ENCODE data around the gene AHI1.

Gene AHI1

DNA sequence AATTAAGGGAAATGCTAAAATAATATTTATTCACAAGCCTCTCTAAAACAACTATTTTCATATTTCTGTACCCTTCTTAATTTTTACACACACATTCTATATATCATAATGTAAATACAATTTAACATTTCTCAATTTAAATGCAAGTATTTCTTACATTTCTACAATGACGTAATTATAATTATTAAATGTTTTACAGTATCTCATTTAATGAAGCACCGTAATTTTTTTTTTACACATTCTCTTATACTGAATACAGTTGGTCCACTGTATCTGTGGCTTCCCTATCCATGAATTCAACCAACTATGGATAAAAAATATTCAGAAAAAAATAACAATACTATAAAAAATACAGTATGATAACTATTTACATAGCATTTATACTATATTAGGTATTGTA, 85.7 kb downstream of the AHI1 start:
- in situ Hi-C loops (cut with MboI; ENCODE audit: low sequenced_read_pairs, unreplicated experiment): no loop called here
- TF ChIP-seq, protein P1, sequence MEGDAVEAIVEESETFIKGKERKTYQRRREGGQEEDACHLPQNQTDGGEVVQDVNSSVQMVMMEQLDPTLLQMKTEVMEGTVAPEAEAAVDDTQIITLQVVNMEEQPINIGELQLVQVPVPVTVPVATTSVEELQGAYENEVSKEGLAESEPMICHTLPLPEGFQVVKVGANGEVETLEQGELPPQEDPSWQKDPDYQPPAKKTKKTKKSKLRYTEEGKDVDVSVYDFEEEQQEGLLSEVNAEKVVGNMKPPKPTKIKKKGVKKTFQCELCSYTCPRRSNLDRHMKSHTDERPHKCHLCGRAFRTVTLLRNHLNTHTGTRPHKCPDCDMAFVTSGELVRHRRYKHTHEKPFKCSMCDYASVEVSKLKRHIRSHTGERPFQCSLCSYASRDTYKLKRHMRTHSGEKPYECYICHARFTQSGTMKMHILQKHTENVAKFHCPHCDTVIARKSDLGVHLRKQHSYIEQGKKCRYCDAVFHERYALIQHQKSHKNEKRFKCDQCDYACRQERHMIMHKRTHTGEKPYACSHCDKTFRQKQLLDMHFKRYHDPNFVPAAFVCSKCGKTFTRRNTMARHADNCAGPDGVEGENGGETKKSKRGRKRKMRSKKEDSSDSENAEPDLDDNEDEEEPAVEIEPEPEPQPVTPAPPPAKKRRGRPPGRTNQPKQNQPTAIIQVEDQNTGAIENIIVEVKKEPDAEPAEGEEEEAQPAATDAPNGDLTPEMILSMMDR (IDR thresholded peaks at IDR 0.05; ENCODE audit: borderline replicate concordance, control extremely low read depth, extremely low read depth, insufficient read depth, missing control alignments): no peak
- no peak for DNase-seq (ENCODE audit: low spot score)

DNA sequence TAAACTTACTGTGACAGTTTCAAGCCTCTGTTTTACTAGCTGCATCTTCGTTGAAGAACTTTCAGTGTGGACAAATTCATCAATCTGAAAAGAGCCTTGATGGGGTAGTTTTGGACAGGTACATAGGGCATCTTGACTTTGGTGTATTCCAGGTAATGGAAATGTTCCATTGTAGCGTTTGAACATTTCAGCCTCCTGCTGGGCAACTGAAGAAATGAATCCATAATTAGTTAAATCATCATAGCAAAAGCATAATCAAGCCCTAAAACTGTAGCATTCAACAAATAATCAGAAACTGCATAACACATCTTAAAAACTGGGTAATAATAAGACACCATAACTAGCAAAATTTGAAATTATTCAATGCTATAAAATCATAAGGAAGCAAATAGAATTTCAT, 86.2 kb downstream of the AHI1 start:
- DNase-seq (ENCODE audit: low spot score): no peak
- TF ChIP-seq, protein P1 (IDR thresholded peaks at IDR 0.05; ENCODE audit: borderline replicate concordance, control extremely low read depth, extremely low read depth, insufficient read depth, missing control alignments): no peak
- in situ Hi-C loops (cut with MboI; ENCODE audit: low sequenced_read_pairs, unreplicated experiment): no loop called here

DNA sequence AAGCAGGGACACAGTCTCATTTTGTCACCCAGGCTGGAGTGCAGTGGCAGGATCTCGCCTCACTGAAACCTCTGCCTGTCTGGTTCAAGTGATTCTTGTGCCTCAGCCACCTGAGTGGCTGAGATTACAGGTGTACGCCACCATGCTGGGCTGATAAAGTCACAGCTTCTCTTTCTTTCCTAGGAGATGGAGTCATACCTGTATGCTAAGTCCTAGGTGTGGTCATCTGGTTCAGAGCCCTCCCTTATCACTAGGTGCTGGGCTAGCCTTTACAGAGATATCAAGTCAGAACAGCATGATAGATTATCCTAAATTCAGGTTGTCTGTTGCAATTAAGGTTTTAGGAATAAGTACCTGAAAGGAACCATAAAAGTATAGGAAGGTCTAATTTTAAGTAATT, 86.7 kb downstream of the AHI1 start:
- TF ChIP-seq, protein P1 (IDR thresholded peaks at IDR 0.05; ENCODE audit: borderline replicate concordance, control extremely low read depth, extremely low read depth, insufficient read depth, missing control alignments): no peak
- DNase-seq (ENCODE audit: low spot score): no peak
- in situ Hi-C loops (cut with MboI; ENCODE audit: low sequenced_read_pairs, unreplicated experiment): no loop called here

DNA sequence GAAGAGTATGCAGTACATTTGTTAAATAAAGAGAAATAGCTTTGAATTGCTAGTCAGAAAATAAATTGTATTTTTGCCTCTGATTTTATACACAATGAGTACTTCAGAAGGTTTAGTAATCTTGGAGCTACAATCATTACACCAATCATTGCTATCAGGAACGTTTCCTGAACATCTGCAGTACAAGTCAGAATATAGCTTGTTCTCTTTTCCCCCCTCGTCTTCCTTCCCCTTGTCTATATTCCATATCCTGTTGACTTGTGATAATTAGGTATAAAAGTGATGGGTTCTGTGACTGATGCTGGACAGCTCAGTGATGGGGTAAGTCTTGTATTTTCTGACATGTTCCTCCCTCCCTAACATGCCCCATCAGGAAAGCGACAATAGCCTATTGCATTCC, 94.0 kb downstream of the AHI1 start:
- in situ Hi-C loops (cut with MboI; ENCODE audit: low sequenced_read_pairs, unreplicated experiment): no loop called here
- TF ChIP-seq, protein P1 (IDR thresholded peaks at IDR 0.05; ENCODE audit: borderline replicate concordance, control extremely low read depth, extremely low read depth, insufficient read depth, missing control alignments): no peak
- DNase-seq (ENCODE audit: low spot score): no peak

DNA sequence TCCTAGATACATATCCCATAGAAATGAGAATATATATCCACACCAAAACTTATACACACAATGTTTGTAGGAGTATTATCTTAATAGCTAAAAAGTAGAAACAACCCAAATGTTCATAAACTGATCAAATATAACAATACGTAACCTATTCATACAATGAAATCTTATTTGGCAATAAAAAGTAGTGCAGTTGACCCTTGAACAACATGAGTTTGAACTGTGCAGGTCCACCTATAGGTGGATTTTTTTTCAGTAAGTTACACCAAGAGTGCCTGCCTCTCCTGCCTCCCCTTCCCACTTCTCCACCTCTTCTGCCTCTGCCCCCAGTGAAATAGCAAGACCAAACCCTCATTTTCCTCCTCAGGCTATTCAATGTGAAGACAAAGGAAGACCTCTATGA, 95.2 kb downstream of the AHI1 start:
- TF ChIP-seq, protein P1 (IDR thresholded peaks at IDR 0.05; ENCODE audit: borderline replicate concordance, control extremely low read depth, extremely low read depth, insufficient read depth, missing control alignments): no peak
- in situ Hi-C loops (cut with MboI; ENCODE audit: low sequenced_read_pairs, unreplicated experiment): no loop called here
- DNase-seq (ENCODE audit: low spot score): no peak

DNA sequence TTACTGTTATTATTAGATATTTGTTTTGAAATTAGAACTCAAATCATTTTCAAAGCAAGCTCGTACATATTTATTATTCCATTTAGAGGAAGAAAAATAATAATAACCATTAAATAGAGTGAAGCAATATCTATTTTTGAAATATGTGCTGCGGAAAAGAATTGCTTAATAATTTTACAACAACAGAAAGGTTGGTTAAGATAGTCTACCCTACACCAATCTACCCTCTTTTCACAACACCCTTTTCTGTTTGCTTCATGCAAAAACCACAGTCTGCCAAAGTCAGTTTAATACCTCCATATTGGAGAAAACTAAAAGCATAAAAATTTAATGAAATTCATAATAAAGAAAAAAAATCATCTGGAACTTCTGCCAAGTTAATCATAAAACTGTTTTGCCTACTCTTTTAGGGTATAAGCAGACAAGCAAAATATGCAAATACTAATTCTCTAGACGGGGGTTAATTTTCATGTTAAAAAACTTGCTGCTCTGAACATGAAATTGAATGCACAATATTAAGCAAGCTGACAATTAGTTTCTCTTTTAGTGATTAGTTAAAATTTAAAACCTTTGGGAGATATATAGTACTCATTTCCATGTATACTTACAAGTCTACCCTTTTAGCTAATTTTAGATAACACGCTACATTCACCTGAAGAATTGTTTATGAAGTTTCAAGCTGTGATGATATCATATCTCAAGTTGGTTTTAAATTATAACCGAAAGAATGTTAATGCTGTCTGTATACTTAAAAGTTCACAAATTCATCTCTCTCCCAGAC, 100.2 kb downstream of the AHI1 start:
- no peak for DNase-seq (ENCODE audit: low spot score)
- in situ Hi-C loops (cut with MboI; ENCODE audit: low sequenced_read_pairs, unreplicated experiment): no loop called here
- TF ChIP-seq, protein P1 (IDR thresholded peaks at IDR 0.05; ENCODE audit: borderline replicate concordance, control extremely low read depth, extremely low read depth, insufficient read depth, missing control alignments): no peak
